Body of pancreas (tissue), 4 donors: ENCODE results near the gene LAMA5.

Experiments used
- POLR2A ChIP-seq, 3 donors: fragments of 450-650 bp; IDR thresholded peaks; one replicate each; pipeline ENCODE4 v1.6.1; 2016; ENCODE audit warnings: antibody characterized with exemption in 3 of 3, mild to moderate bottlenecking in 2 of 3
- TF ChIP-seq, protein P1 (sequence below), 7 experiments: fragments of 450-650 bp in 4 of 7; fragments of 200-600 bp in 3 of 7; sonication (generic) in 3 of 7; IDR thresholded peaks; one replicate each; pipeline ENCODE4 v1.5.1; 2016 to 2019; ENCODE audit warnings: antibody characterized with exemption in 7 of 7

DNA sequence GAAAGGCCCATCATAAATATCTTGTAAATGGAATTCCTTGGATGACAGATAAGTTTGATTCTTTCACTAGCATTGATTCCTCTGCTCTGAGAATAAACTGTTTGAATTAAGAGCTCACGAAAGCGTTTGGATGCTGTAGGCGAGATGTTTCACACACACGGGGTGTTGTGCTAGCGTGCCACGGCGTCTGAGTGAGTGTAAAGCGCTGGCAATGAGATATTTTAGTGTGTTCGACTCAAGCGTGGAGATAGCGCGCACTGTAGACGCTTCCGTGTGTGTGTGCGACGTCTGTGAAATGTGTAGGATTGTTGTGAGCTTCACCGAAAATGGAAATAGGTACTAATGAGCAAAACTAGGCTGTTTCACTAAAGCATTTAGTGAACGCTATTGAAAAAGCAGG, 93.7 kb downstream of the LAMA5 start:
- TF ChIP-seq POLR2A (IDR thresholded peaks at IDR 0.05): no peak
- TF ChIP-seq, protein P1, sequence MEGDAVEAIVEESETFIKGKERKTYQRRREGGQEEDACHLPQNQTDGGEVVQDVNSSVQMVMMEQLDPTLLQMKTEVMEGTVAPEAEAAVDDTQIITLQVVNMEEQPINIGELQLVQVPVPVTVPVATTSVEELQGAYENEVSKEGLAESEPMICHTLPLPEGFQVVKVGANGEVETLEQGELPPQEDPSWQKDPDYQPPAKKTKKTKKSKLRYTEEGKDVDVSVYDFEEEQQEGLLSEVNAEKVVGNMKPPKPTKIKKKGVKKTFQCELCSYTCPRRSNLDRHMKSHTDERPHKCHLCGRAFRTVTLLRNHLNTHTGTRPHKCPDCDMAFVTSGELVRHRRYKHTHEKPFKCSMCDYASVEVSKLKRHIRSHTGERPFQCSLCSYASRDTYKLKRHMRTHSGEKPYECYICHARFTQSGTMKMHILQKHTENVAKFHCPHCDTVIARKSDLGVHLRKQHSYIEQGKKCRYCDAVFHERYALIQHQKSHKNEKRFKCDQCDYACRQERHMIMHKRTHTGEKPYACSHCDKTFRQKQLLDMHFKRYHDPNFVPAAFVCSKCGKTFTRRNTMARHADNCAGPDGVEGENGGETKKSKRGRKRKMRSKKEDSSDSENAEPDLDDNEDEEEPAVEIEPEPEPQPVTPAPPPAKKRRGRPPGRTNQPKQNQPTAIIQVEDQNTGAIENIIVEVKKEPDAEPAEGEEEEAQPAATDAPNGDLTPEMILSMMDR (IDR thresholded peaks at IDR 0.05): no peak
